T47D (cell line): Measurements from ENCODE around the gene IVD.
A peak's percentile ranks its signal among the peaks of the same experiment; 100 is the strongest.
"Not testable (repeated sequence)": the region's sequence is repeated elsewhere in the genome, so short reads cannot be mapped to it uniquely, and the experiment has no call there.

ENCODE experiments used
- DNase-seq, 2 experiments: peaks; one replicate each; pipeline versions ENCODE4 v3.0.0 to v3.0.0-alpha.2; 2011 to 2012; ENCODE audit warnings: low read depth in 1 of 2, low spot score in 1 of 2
- JUND ChIP-seq: IDR thresholded peaks from 2 replicates; pipeline ENCODE4 v1.6.1; 2012; ENCODE audit warnings: low read depth
- in situ Hi-C: cut with HindIII; loops from 2 replicates; pipeline ENCODE4 v1.10.0; 2016; ENCODE audit warnings: low sequenced_read_pairs, low pct_unique_long_range_greater_than_20kb

Gene IVD

DNA sequence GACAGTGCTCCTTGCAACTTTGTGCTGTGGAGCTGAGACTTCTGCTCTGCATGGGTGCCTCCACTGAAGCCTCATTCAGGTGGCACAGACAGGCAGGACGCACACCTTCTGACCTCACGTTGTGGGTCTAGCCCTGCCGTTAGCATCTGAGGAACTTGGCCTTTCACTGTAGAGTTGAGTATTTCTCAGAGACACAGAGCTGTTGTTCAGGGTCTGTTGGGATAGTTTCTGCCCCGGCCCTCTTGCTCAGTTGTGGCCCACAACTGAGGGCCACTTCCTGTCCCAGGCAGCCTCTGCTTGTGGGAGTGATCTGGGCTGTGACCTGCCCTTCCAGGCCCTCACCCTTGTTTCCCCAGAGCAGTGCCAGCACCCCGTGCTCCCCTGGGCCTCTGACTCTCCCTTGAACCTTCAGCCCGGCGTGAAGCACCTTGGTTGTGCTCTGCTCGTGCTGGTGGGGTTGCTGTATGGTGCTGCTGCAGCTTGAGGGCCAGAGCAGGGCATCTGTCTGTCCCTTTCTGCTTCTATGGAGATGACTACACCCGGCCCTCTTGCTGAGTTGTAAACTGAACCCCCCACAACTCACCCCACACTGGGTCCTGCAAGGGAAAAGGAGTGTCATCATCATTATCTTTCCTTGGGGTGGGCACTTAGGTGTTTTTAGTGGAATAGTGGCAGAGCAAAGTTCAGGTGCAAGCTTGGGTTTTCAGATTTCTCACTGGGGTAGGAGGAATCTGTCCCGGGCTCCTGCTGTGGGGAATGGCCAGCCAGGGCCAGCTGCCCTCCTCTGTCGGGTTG, 46.9 kb downstream of the IVD start:
- in situ Hi-C loops: no loop called here
- no peak for TF ChIP-seq JUND
- DNase-seq: no peak

DNA sequence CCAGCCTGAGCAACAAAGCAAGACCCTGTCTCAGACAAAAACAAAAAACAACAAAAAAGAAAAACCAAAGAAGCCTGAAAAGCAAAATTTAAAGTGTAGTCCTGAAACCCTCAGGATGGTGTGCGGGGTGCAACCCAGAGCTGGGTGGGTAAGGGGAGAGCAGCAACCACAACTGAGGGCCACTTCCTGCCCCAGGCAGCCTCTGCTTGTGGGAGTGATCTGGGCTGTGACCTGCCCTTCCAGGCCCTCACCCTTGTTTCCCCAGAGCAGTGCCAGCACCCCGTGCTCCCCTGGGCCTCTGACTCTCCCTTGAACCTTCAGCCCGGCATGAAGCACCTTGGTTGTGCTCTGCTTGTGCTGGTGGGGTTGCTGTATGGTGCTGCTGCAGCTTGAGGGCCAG, 48.3 kb downstream of the IVD start:
- in situ Hi-C loops, DNase-seq: not testable (repeated sequence)

GRCh38 chr15:40454904-40455391, 49.4 kb downstream of the IVD start:
- in situ Hi-C loops: no loop called here
- TF ChIP-seq JUND: no peak
- DNase-seq: no peak

- no peak for TF ChIP-seq JUND
- peak; percentile 77 to 82 for DNase-seq
- in situ Hi-C loops: no loop called here
Measured at GRCh38 chr15:40456299-40456712, 50.7 kb downstream of the IVD start.

GRCh38 chr15:40456738-40457137, 51.1 kb downstream of the IVD start:
- DNase-seq: no peak
- TF ChIP-seq JUND: no peak
- in situ Hi-C loops: no loop called here

DNA sequence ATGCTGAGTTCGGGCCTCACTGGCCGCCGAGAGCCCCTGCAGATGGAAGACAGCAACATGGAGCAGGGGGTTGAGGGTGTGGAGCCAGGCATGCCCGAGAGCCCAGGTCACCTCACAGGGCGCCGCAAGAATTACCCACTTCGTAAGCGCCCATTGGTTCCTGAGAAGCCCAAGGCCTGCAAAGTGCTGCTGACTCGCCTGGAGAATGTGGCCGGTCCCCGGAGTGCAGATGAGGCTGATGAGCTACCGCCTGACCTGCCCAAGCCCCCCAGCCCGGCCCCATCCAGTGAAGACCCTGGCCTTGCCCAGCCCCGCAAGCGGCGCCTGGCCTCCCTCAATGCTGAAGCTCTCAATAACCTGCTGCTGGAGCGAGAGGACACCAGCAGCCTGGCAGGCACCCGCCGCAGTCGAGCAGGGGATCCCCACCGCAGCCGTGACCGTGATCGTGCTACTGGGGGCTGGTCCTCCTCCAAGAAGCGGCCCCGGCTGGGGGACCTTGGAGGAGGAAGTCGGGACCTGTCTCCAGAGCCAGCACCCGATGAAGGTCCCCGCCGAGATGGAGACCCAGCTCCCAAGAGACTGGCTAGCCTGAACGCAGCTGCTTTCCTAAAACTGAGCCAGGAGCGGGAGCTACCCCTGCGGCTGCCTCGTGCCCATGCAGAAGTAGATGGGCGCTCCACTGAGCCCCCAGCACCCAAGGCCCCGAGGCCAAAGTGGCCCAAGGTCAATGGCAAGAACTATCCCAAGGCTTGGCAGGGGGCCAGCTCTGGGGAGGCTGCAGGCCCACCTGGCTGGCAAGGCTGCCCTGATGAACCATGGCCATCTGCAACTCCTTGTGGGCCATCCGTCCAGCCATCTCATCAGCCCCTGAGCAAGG, 53.1 kb downstream of the IVD start:
- no peak for TF ChIP-seq JUND
- in situ Hi-C loops: no loop called here
- no peak for DNase-seq

DNA sequence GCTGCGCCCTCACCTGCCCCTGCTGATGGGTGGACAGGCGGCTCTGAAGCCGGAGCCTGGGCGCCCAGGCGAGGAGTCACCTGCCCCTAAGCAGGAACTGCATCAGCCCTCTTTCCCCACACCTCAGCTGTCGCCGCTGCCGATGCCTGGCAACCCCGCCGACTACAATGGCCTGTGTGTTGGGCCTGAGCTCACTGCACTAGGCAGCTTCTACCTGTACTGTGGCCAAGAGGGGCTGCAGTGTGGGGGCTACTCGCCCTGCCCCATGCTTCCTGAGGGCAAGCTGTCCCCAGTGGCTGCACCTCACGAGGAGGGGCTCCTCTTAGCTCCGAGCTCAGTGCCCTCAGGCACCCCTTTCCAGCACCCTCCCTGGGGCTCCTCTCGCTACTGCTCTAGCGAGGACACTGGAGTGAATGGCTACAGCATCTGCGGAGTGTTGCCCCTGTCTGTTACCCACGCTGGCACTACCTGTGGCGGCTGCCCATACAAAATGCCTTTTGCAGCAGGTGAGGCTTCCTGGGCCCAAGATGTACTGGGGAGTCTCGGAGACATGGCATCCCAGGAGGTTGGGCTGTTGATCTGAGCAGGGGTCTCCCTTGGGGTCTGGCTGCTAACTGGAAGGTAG, 53.9 kb downstream of the IVD start:
- in situ Hi-C loops: no loop called here
- no peak for TF ChIP-seq JUND

DNA sequence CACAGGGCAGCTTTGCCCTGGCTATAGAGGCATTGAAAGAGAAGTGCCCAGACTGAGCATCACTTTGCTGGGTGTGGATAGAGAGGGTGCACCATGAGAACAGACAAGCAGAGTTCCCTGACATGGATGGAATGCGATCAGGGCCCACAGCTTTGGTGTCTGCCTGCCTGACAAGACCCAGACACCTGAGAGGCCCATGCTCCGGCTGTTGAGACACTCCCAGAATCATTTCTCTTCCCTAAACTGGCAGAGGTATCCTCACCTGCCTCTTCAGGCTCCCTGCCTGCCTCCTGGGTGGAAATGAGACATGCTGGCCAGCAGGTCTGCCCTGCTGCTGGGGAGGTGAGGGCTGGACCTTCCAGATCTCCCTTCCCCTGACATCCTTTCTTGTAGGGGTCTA, 54.8 kb downstream of the IVD start:
- no peak for DNase-seq
- in situ Hi-C loops: no loop called here
- no peak for TF ChIP-seq JUND

More for the DNA sequence above, 53.9 kb downstream of the IVD start:
- no peak for DNase-seq

- in situ Hi-C loops: no loop called here
- DNase-seq: no peak
- TF ChIP-seq JUND: no peak
Measured at GRCh38 chr15:40461958-40462357, 56.4 kb downstream of the IVD start.

DNA sequence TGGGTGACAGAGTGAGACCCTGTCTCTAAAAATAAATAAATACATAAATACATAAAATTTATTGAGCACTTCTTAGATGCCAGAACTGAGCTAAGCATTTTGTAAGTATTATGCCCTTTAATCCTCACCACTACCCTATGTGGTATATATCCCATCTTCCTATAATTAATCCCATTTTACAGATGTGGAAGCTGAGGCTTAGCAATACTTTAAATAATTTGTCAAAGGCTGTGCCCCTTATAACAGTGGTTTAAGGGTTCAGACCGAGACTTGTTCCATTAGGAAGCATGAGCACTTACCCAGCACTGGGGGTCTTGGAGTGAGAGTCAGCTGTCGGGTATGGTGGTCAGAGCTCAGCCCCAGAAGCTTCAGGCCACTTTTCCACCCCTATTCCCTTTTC, 57.7 kb downstream of the IVD start:
- DNase-seq: no peak
- no peak for TF ChIP-seq JUND
- in situ Hi-C loops: no loop called here

DNA sequence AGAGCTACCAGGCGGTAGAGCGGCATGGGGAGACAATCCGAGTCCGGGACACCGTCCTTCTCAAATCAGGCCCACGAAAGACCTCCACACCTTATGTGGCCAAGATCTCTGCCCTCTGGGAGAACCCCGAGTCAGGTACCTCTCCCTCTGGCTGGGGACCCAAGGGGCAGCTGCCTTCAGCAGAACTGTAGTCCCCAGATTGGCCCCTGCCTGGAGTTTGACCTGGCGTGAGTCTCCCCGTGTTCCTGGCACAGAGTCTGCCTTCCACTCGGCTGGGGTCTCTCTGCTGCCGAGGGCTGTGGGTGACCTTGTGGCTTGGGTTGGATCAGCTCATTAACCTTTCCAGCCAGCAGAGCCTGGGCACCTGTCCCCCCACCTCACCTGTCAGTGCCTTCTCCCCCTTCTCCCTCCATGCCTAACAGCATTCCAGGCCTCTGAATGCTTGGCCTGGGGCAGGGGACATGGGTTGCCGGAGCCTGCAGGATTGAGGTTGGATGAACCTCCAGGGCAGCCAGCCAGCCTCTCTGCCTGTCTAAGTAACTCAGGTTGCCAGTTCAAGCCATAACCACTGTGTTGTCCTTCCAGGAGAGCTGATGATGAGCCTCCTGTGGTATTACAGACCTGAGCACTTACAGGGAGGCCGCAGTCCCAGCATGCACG, 58.4 kb downstream of the IVD start:
- in situ Hi-C loops: no loop called here
- TF ChIP-seq JUND: no peak
- peak in 1 of 2 experiments; percentile 50 for DNase-seq

DNA sequence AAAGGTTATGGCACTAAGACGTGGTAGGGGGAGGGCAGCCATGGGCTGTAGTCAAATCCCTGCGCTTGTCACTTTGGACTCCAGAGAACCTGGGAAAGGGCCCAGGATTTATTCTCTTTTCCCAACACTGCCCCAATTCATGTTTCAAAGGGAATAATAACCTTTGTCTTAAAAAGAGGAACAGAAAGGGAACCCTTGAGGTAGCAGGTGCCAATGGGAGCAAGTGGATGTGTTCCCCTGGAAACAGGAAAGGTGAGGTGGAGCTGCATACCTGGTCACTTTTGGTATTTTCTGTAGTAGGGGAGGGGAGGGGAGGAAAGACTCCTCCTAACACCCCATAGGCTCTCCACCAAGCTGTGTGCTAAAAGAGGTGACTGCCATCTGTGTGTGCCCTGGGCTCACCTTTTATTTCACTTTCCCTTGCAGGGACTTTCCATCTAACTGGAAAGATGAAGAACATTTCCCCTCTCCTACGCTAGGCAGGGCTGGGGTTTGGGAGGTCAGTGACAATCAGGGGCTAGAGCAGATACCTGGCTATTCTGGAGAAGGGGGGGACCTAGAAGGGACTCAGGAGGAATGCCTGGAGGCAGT, 59.1 kb downstream of the IVD start:
- in situ Hi-C loops: no loop called here
- no peak for DNase-seq
- no peak for TF ChIP-seq JUND
